GM12878 (cell line): Measurements from ENCODE around the gene VPS18. TPM values are rescaled to one million over a fixed set of nuclear protein-coding genes. Genes with fewer than 3 reads are reported as not detected.

Source experiments
- EED ChIP-seq: sonication (generic); IDR thresholded peaks from 2 replicates; pipeline ENCODE4 v1.6.1; 2016; ENCODE audit warnings: antibody characterized with exemption, low read depth
- KLF5 ChIP-seq: fragments of 450-650 bp; IDR thresholded peaks from 2 replicates; pipeline ENCODE4 v1.6.1; 2014; ENCODE audit warnings: mild to moderate bottlenecking; ENCODE audit not compliant: partially characterized antibody
- NFIC ChIP-seq: IDR thresholded peaks from 2 replicates; pipeline ENCODE4 v1.6.1; 2012; ENCODE audit warnings: low read depth, mild to moderate bottlenecking, inconsistent platforms, low read length, moderate library complexity
- NR2C2 ChIP-seq: IDR thresholded peaks from 2 replicates; pipeline ENCODE4 v1.6.1; 2011; ENCODE audit warnings: borderline replicate concordance, low read depth; ENCODE audit not compliant: control insufficient read depth, insufficient read length
- NRF1 ChIP-seq: conservative IDR thresholded peaks from 2 replicates; pipeline ENCODE4 v1.6.1; 2011; ENCODE audit warnings: mild to moderate bottlenecking, low read depth, low read length, improper control_type of control experiment
- PKNOX1 ChIP-seq: fragments of 450-650 bp; IDR thresholded peaks from 2 replicates; pipeline ENCODE4 v1.6.1; 2016; ENCODE audit warnings: mild to moderate bottlenecking
- POU2F2 ChIP-seq: IDR thresholded peaks from 3 replicates; pipeline ENCODE4 v1.6.1; 2011; ENCODE audit warnings: low read depth, mild to moderate bottlenecking, low read length, borderline replicate concordance
- RBBP5 ChIP-seq: fragments of 200-600 bp; sonication (generic); conservative IDR thresholded peaks from 2 replicates; pipeline ENCODE4 v1.6.1; 2016
- RELB ChIP-seq: fragments of 450-650 bp; IDR thresholded peaks from 2 replicates; pipeline ENCODE4 v1.6.1; 2017; ENCODE audit warnings: low read depth, mild to moderate bottlenecking, moderate library complexity
- SREBF2 ChIP-seq: IDR thresholded peaks from 2 replicates; pipeline ENCODE4 v1.6.1; 2012; ENCODE audit warnings: mild to moderate bottlenecking, low read length
- YY1 ChIP-seq: IDR thresholded peaks from 2 replicates; pipeline ENCODE4 v1.6.1; 2011; ENCODE audit warnings: low read depth, mild to moderate bottlenecking, low read length
- ZNF217 ChIP-seq: fragments of 450-650 bp; IDR thresholded peaks from 2 replicates; pipeline ENCODE4 v1.6.1; 2017; ENCODE audit warnings: antibody characterized with exemption, mild to moderate bottlenecking
- ZZZ3 ChIP-seq: IDR thresholded peaks from 2 replicates; pipeline ENCODE4 v1.6.1; 2011; ENCODE audit warnings: low read depth; ENCODE audit not compliant: control insufficient read depth, insufficient read length
- polyA plus RNA-seq, 11 experiments: library from polyadenylated mRNA; depleted of rRNA in 4 of 11; unstranded in 6 of 11; stranded (reverse) in 5 of 11; fragments of >200 nt; fragmentation: Nextera tagmentation in 4 of 11; fragmentation: Illumina TruSeq in 1 of 11; extraction: Ambion mirVana in 4 of 11; extraction: Trizol in 1 of 11; gene quantifications; 1 replicate in 1 of 11; 2 replicates in 10 of 11; pipeline versions ENCODE4 v1.2.1 to v1.2.3, GENCODE V29; 2011 to 2016; ENCODE audit warnings: inconsistent platforms in 2 of 11, missing spikeins in 2 of 11, low read depth in 1 of 11
- total RNA-seq, 4 experiments: library from RNA; depleted of rRNA in 3 of 4; stranded (reverse); fragments of >200 nt in 3 of 4; fragmentation: Illumina TruSeq in 1 of 4; extraction: Trizol in 1 of 4; gene quantifications; 2 replicates each; pipeline versions ENCODE4 v1.2.1 to v1.2.3, GENCODE V29; 2013 to 2021
- TF ChIP-seq, protein P1 (sequence below): fragments of 450-650 bp; IDR thresholded peaks from 2 replicates; pipeline ENCODE4 v1.6.1; 2016; ENCODE audit warnings: mild to moderate bottlenecking, moderate library complexity, borderline replicate concordance
- TF ChIP-seq, protein P2 (sequence below): IDR thresholded peaks from 2 replicates; pipeline ENCODE4 v1.6.1; 2012; ENCODE audit warnings: mild to moderate bottlenecking, low read depth, low read length
- TF ChIP-seq, protein P3 (sequence below): IDR thresholded peaks from 2 replicates; pipeline ENCODE4 v1.6.1; 2012; ENCODE audit warnings: low read depth, low read length, improper control_type of control experiment
- TF ChIP-seq, protein P4 (sequence below): IDR thresholded peaks from 2 replicates; pipeline ENCODE4 v1.6.1; 2012; ENCODE audit warnings: low read depth, low read length, improper control_type of control experiment

VPS18 gene
- total and polyA plus RNA-seq, 10 of the 15 experiments (the other 5 are each of a cell fraction or from before 2014, with no cell fraction given), result 0.71 to 20.4 (median 10.6) TPM

DNA sequence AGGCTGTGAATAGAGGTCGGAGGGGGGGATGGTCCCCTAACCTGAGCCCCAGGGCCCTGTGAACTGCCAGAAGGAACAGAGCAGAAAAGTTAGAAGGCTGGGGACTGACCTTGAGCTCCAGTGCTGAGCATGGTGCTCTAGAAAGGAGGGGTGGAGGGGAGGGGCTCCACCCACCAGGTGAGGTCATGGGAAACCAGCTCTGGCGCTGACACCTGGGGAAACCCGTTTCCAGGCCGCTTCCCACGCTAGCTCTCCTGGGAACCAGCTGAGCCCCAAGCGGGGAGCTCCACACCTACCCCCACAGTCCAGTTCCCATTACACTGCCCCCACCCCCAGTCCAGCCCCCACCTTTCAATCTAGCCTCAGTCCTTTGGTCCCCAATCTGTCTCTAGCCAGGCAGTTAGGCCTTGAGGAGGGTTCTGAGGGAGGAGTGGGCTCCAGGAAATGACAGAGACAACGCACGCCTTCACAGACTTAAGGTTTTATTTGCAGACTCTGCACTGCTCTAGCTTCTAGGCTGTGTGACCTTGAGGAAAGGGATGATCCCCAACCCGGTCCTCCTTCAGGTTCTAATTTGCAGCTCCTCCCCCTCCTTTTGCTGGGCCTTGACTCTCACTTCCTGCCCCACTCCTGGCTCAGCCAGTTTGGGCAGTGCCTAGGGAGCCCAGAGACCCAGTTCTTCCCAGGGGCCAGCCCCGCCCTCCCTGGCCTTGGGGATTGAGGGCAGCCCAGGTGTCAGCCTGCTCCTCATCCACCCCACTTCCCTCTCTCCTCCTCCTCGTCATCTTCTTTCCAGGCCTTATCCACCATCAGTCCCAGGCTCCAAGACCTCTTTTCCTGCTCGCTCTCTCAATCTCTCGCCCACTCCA, 22.3 kb upstream of the VPS18 start (continued):
- no peak for TF ChIP-seq KLF5
- peak; percentile 56 for TF ChIP-seq PKNOX1
- TF ChIP-seq, protein P1, sequence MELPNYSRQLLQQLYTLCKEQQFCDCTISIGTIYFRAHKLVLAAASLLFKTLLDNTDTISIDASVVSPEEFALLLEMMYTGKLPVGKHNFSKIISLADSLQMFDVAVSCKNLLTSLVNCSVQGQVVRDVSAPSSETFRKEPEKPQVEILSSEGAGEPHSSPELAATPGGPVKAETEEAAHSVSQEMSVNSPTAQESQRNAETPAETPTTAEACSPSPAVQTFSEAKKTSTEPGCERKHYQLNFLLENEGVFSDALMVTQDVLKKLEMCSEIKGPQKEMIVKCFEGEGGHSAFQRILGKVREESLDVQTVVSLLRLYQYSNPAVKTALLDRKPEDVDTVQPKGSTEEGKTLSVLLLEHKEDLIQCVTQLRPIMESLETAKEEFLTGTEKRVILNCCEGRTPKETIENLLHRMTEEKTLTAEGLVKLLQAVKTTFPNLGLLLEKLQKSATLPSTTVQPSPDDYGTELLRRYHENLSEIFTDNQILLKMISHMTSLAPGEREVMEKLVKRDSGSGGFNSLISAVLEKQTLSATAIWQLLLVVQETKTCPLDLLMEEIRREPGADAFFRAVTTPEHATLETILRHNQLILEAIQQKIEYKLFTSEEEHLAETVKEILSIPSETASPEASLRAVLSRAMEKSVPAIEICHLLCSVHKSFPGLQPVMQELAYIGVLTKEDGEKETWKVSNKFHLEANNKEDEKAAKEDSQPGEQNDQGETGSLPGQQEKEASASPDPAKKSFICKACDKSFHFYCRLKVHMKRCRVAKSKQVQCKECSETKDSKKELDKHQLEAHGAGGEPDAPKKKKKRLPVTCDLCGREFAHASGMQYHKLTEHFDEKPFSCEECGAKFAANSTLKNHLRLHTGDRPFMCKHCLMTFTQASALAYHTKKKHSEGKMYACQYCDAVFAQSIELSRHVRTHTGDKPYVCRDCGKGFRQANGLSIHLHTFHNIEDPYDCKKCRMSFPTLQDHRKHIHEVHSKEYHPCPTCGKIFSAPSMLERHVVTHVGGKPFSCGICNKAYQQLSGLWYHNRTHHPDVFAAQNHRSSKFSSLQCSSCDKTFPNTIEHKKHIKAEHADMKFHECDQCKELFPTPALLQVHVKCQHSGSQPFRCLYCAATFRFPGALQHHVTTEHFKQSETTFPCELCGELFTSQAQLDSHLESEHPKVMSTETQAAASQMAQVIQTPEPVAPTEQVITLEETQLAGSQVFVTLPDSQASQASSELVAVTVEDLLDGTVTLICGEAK, result no peak
- no peak for TF ChIP-seq ZZZ3
- TF ChIP-seq SREBF2, result no peak
- no peak for TF ChIP-seq ZNF217
- peak; percentile 57; the same call in 2 of the 3 replicates for TF ChIP-seq POU2F2
- peak; percentile 52; the same call in 1 of the 2 replicates for TF ChIP-seq NFIC
- TF ChIP-seq, protein P2, sequence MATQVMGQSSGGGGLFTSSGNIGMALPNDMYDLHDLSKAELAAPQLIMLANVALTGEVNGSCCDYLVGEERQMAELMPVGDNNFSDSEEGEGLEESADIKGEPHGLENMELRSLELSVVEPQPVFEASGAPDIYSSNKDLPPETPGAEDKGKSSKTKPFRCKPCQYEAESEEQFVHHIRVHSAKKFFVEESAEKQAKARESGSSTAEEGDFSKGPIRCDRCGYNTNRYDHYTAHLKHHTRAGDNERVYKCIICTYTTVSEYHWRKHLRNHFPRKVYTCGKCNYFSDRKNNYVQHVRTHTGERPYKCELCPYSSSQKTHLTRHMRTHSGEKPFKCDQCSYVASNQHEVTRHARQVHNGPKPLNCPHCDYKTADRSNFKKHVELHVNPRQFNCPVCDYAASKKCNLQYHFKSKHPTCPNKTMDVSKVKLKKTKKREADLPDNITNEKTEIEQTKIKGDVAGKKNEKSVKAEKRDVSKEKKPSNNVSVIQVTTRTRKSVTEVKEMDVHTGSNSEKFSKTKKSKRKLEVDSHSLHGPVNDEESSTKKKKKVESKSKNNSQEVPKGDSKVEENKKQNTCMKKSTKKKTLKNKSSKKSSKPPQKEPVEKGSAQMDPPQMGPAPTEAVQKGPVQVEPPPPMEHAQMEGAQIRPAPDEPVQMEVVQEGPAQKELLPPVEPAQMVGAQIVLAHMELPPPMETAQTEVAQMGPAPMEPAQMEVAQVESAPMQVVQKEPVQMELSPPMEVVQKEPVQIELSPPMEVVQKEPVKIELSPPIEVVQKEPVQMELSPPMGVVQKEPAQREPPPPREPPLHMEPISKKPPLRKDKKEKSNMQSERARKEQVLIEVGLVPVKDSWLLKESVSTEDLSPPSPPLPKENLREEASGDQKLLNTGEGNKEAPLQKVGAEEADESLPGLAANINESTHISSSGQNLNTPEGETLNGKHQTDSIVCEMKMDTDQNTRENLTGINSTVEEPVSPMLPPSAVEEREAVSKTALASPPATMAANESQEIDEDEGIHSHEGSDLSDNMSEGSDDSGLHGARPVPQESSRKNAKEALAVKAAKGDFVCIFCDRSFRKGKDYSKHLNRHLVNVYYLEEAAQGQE, result no peak; the same call in 1 of the 2 replicates
- peak; percentile 31; the same call in 1 of the 2 replicates for TF ChIP-seq YY1
- TF ChIP-seq NR2C2, result no peak
- no peak for TF ChIP-seq RBBP5
- TF ChIP-seq, protein P3, sequence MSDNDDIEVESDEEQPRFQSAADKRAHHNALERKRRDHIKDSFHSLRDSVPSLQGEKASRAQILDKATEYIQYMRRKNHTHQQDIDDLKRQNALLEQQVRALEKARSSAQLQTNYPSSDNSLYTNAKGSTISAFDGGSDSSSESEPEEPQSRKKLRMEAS, result peak; percentile 29; the same call in 1 of the 2 replicates
- TF ChIP-seq RELB, result peak; percentile 86
- TF ChIP-seq, protein P4, sequence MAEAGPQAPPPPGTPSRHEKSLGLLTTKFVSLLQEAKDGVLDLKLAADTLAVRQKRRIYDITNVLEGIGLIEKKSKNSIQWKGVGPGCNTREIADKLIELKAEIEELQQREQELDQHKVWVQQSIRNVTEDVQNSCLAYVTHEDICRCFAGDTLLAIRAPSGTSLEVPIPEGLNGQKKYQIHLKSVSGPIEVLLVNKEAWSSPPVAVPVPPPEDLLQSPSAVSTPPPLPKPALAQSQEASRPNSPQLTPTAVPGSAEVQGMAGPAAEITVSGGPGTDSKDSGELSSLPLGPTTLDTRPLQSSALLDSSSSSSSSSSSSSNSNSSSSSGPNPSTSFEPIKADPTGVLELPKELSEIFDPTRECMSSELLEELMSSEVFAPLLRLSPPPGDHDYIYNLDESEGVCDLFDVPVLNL, result no peak
- peak; percentile 86 for TF ChIP-seq EED
- no peak for TF ChIP-seq NRF1
